NCI-H1105 (cell line): ENCODE results near the gene TNRC6B.

Experiments
- DNase-seq: peaks from one replicate; lab custom pipeline; 2025; lab: John Stamatoyannopoulos, UW

Gene TNRC6B

DNA sequence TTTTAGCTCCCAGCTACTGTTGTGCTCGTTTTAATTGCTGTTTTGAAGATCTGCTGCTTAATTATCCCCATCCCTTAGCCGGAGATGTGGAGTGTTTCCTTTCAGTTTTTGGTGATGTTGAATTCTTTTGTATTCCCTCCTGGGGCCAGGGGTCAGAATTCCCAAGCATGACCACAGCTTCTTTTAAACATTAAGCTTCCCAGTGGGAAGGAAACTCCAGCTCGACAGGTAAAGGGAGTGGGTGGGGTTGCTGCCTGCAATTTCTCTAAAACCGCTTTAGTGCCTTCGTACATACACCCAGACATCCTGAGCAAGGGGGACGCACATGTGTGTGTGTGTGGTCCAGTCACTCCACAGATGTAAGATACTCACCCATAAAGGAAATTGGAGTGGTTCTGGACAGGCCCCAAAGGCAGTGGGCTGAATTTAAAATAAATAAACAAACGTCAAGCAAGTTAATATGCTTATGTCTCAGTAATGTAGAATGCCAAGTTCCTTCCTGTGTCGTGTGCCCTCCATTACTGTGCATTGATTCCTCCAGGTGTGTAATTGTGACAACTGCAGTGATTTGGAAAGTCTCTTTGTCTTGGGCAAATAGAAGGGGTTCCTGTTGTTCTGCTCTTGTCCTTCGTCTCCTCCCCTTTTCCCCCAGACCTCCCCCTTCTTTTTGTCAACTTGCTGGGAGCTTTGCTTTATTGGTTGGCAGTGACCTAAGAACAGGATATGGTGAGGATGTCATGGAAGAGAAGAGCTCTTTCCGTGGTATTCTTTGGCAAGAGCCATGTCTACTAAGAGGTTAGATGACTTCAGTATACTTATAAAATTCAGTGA is 149.4 kb downstream of the TNRC6B start:
- no peak for DNase-seq

DNA sequence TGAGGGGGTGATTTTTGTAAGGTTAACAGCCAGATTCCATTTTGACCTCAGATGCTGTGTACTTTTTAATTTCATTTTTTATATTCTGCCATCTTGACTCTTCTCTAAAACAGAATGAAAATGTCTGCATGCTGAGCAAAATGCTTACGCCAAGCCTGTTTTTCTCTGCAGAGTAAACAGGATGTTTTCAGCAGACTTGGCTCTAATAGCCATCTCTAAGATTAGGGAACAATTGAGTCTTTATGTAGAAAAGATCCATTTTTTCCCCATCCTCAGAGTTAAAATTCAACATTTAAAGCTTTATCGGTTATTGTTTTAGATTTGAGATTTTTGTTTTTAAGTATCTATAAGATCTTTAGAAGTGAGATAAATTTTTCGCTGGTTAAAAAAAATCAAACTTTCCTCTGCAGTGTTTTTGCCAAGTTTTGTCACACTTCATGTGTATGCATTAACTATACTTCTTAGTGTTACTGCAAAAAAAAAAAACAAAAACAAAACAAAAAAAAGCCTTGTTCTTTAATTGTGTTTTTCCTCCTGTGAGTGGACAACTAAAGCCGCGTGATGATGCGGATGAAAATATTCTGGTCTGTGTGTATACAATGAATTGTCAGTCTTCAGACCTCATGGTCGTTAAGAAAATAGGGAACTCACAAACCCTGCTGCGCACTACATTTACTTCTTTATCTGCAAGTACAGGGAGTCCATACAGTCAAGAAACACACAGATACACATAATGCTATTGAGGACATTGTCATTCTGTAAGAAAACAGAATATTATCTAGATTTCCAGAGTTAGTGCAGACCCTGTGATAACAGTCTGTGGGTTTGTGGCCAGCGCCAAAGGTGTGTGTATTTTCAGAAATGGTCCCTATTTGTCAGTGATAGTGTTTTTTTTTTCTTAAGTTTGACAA is 151.1 kb downstream of the TNRC6B start:
- DNase-seq: no peak

DNA sequence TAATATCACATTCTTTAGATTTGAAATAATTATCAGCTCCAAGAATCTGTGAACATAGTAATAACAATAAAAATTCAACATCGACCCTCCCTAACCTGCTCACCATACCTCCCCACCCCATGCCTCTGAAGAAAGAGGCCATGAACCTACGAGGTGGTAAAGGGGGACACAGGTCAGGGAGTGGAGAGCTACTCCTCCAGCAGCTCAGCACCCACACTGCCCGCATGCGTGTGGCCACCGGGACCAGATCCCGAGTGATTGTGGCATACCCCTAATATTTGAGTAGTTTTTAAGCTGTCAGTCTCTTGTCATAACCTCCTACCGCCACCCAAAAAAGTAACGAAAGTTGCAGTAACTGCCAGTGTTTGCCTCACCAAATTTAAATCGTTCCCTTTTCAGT is 151.7 kb downstream of the TNRC6B start:
- no peak for DNase-seq

DNA sequence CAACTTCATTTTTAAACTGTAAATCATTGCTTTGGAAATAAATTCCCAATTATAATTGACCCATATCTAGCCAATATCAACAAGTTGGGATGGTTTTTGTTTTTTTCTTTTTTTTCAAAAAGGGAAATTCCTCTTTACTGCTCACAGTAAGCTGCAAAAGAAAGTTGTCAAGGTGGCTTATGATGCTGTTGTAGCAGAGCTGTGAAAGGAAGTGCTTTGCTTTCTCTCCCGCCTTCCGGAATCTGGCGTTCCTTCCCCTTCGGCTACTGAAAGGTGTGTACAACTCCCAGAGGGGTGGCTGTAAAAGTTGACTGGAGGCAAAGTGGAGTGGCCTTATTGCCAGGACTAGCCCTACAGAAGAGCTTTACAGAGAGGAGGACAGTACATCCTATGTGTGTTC is 152.4 kb downstream of the TNRC6B start:
- no peak for DNase-seq

DNA sequence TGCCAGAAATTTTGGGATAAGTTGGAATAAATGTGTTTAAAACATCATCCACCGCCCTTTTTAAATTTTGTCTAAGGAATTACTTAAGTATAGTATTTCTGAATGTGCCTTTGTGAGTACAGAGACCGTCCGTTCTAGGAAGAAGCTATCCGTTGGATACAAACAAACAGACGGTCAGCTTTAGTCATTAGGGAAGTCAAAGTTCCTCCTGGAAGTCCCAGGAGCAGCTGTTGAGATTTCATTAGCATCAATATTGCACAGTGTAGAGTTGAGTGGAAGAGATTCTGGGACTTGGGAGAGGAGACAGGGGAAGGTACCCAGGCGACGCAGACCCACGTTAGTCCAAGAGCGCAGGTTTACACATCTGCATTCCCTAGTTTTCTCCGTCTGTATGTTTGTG is 152.9 kb downstream of the TNRC6B start:
- DNase-seq: no peak

DNA sequence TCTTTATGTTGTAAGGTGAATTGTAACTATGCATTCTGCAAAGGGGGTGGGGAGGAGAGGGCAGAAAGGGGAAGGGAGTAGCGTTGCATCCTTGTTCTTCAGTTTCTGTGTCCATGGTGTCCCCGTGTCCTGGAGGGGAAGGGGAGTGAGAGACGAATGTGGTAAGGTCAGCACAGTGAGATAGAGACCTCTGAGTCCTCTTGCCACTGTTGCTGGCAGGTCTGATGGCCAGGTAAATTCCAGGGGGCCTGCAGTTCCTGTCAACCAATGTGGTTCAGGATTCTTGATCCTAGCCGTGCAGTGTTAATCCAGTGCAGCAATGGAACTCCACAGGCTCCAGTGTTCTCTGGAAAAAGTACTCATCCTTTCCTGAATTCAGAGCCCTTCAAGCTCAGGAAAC is 154.0 kb downstream of the TNRC6B start:
- DNase-seq: no peak

DNA sequence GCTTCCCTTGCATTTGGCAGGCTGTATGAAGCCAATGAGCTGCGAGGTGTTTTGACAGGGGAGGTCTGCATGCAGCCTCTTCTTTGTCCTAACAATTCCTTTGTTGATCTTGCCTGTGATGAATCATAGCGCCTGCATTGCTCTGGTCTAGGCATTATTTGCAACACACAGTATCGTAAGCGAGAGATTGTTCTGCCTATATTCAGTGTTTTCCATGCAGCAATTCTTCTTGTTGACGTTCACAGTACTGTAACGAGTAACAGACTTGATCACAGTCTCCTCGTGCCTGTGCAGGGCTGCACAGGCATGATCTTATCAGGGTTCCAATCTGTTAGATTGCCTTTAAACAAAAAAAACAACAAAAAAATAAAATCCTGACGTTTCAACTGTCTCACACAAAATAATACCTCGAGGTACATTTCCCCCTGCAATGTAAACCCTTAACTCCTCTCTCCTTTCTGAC is 154.6 kb downstream of the TNRC6B start:
- no peak for DNase-seq

DNA sequence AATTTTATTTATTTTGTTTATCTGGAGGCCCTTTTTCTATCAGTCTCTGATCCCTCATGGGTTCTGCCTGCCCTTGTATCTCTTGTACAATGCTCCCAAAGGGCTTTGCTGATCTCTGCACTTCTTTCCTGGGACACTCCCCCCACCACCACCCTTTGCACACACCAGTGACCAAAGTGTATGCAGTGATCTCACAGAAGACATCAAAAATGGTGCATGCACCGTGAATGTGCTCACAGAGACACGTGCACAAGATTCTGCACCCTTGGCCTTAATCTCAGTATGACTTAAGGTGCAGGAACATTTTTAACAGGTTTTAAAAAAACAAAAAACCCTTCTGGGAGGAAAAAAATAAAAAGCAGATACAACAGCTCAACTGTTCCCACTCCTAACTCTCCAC is 156.3 kb downstream of the TNRC6B start:
- no peak for DNase-seq

DNA sequence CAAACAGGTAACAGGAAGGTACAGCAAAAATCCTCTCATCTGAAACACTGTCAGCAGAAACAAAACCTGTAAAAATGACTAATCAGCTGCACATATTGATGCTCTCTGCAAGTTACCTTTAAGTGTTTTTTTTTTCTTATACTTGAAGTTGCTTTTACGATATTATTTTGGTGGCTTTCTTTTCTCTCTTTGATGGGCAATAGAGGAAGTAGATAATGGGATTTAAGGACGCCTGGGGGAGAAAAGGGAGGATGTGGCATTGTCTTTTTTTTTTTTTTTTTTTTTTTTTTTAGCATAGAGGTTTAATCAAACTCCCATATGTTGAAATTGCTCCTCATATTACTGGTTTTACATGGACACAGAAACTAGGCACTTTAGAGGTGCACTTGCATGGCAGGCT is 157.2 kb downstream of the TNRC6B start:
- DNase-seq: no peak

DNA sequence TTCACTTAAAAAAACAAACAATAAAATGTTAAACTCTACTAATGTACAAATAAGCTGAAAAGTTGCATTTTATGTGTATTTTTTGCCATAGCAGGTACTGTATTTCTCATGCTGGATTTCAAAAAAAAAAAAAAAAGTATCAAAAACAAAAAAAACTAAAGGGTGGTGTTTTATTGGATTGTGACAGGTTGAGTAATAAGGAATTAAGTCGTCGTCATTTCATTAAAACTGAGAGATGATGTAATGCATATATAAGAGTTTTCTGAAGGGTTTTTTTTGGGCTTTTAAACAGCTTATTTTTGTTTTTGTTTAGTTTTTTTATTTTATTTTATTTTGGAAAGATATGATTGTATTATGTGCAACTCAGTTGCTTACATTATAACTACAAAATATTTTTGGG is 157.6 kb downstream of the TNRC6B start:
- DNase-seq: no peak

DNA sequence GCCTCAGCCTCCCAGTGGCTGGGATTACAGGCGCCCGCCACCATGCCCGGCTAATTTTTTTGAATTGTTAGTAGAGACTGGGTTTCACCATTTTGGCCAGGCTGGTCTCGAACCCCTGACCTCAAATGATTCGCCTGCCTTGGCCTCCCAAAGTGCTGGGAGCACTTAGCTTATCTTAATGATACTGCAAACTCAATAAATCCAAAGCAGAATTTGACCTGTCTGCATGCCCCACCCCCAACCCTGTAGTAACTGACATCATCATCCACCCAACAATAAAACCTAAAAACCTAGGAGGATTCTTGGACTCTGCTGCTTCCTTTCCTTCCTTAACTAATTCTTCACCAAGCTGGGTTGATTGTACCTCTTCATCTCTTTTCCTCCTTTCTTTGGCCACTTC is 162.3 kb downstream of the TNRC6B start:
- DNase-seq: no peak

DNA sequence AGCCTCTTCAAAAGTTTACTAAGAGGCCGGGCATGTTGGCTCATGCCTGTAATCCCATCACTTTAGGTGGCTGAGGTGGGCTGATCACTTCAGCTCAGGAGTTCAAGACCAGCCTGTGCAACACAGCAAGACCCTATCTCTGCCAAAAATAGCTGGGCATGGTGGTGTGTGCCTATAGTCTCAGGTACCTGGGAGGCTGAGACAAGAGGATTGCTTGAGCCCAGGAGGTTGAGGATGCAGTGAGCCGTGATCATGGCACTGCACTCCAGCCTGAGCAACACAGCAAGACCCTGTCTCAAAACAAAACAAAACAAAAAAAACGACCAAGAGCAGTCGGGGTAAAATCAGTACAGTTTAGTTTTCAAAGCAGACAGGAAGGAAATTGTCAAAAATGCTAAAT is 163.9 kb downstream of the TNRC6B start:
- no peak for DNase-seq

DNA sequence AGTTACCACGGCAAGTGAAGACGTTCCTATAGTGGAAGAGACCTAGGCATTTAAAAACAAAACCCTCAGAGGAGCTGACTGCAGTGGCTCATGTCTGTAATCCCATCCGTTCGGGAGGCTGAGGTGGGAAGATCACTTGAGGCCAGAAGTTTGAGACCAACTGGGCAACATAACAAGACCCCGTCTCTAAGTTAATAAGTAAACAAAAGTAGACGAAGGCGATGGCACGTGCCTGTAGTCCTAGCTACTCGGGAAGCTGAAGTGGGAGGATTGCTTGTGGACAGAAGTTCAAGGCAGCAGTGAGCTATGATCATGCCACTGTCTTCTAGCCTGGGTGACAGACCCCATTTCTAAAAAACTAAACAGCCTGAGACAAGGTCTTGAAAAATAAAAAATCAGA is 164.8 kb downstream of the TNRC6B start:
- no peak for DNase-seq

DNA sequence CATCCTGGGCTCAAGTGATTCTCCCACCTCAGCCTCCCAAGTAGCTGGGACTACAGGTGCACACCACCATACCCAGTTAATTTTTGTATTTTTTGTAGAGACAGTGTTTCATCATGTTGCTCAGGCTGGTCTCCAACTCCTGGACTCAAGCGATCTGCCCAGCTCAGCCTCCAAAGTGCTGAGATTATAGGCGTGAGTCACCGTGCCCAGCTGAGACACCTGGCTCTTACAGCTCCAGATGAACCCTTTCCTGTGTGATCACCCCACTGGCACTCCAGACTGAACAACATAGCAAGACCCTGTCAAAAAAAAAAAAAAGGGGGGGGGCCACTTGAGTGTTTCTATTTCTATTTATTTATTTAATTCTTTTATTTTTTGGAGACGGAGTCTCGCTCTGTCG is 167.5 kb downstream of the TNRC6B start:
- no peak for DNase-seq

DNA sequence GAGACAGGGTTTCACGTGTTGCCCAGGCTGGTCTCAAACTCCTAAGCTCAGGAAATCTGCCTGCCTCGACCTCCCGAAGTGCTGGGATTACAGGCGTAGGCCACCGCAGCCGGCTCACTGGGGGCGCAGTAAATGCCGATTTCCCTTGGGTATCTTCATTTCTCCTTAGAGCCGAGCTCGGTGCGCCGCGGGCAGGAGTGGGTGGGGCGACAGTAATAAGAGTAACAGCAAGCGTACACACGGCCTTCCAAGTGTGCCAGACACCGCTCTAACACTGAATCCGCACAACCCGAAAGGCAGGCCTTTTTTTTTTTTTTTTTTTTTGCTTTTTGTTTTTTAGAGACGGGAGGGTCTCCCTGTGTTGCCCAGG is 168.1 kb downstream of the TNRC6B start:
- DNase-seq: no peak

DNA sequence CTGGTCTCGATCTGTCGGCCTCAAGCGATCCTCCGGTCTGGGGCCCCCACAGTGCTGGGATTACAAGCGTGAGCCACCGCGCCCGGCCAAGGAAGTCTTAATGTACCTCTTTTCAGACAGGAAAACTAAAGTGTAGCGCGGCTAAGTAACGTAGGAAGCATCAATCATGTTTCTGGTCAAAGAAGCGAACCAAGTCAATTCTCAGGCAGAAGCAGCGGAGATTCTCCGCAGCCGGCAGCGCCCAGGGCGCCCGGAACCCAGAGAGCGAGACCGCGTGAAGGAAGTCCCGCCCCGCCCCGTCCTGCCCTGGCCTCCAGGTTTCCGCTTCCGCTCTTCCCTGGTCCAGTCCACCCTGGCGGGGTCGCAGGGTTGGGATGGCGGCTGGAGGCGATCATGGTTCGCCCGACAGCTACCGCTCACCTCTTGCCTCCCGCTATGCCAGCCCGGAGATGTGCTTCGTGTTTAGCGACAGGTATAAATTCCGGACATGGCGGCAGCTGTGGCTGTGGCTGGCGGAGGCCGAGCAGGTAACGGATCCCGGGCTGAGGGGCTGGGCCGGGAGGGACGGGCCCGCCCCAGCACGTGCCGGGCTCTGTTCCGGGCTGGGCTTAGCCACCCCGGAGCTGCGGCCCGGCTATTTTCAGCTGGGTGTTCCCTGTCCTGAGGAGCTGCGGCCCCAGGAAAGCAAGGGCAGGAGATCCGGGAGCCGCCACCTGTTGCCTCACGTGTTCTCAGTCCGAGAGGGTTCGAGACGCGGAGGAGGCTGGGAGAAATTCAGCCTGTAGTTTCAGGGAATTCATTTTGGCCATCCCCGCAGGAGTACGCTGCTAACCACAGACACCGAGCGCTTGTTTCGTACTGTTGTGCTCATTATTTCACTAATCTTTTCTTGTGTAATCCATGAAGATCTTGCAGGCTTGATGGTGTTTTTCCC is 168.7 kb downstream of the TNRC6B start, which contains the start of gene ADSL:
Gene ADSL, plus strand, starts transcription at position 316 of the 934 bp plus-strand sequence. Its CDS starts 59 bp downstream, at position 375.
- peak; percentile 80 for DNase-seq

DNA sequence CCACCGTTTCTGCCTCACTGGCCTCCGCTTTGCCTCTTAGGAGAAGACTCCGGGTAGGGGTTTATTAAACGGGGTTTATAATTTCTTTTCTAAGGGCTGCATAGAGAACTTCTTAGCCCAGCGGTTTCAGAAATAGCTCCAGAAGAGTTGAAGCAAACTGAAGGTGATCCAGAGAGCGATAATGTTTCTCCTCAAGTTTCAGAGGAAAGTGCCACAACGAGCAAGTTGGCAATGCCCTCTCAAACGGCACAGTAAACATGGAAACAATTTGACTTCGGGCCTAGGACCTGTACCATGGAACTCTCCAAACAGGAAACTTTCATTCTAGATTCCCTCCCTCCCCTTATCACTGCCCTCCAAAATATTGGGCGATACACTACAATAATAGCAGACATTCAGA is 169.6 kb downstream of the TNRC6B start:
- DNase-seq: no peak

DNA sequence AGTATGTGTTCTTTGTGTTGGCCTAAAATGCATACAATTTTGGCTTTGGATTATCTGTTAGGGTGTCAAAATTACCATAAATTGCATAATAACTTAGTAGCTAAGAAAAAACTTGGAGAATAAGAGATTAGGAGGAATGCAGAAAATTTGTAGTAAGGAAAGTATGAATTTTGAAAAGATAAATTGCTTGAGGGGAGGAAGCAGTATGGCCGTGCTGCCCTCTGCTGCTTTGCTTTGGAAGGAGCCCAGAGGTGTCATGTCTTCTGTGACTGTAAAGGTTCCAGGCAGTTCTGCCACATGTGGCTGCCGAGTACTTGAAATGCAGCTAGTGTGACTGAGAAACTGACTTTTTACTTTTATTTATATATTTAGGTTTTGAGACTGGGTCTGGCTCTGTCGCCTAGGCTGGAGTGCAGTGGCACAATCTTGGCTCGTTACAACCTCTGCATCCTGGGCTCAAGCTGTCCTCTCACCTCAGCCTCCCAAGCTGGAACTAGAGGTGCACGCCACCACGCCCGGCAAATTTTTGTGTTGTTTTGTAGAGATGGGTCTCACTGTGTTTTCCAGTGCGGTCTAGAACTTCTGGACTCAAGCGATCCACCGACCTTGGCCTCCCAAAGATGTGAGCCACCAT is 170.4 kb downstream of the TNRC6B start:
- DNase-seq: no peak

DNA sequence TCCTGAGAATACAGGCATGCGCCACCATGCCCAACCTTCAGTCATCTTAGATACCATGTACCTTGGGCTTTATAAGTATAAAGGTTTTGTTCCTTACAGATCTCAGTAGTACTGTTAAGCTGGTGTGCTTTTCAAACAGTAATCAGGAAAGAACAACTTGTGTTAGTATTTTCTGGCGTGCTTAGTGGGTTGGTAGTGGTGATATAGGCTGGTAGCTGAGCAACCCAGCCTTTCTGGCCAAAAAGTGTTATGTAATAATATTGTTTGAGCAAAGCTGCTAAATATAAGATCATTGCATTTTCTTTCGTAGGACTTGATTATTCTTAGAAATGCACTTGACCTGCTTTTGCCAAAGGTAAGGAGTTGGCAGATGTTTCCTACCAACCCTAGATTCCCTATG is 175.0 kb downstream of the TNRC6B start:
- no peak for DNase-seq

DNA sequence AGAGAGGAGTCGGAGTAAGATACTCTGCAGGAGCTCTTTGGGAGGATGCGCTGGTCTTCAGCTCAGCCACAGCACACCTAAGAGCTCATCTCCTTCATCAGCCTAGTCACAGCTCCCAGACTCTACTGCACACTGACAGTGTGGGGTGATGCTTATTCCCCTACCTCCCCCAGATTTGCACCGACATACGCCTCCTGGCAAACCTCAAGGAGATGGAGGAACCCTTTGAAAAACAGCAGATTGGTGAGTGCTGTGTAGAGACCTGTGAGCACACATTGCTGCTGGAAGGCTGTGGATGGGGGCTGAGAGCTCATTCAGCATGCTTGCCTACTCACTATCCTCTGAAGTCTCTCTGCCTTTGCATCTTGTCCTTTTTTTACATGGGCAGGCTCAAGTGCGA is 183.4 kb downstream of the TNRC6B start:
- DNase-seq: no peak

DNA sequence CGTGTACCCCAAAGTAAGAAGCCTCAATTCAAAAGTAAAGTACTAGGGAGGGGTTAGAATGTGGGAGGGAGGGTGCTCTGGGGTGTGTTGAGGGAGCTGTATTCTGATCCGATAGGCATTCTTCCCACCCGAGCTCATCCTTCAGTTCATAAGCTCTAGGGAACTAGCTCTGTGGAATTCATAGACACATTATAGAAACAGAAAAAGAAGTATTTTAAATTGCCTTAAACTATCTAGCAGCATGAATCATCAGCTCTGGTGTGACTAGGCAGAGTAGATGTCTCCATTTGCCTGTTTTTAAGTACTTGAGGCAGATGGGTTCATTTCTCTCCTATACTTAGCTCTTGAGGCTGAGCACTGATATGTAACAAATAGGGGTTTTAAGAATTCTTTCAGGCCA is 185.3 kb downstream of the TNRC6B start:
- DNase-seq: no peak
